ENCODE data around the gene MEAF6. TPM values are rescaled to one million over a fixed set of nuclear protein-coding genes. Genes with fewer than 3 reads are reported as not detected.

MEAF6 gene
- total RNA-seq, 1 donor from 2014 or later: 64.5 TPM

- DNase-seq (no peak), ATAC-seq (no peak)
- Histone ChIP-seq H3K9me3 (no peaks in the 10 kb centered on the region), H3K36me3 (peaks cover 40% of the 10 kb centered on the region), H3K4me1 (peaks cover 76% of the 10 kb centered on the region), H3K4me3 (peak overlapping the region; percentile 86), H3K27me3 (no peaks in the 10 kb centered on the region), H3K27ac (peak overlapping the region; percentile 91)
- intact Hi-C loops (cut with DNase I): no loop called here
- no peak for TF ChIP-seq CTCF (IDR thresholded peaks at IDR 0.05)
Observed at GRCh38 chr1:37477946-37478345, 36.6 kb downstream of the MEAF6 start.

GRCh38 chr1:37477198-37477931 is 37.2 kb downstream of the MEAF6 start:
- DNase-seq (peak; percentile 84), ATAC-seq (peak; percentile 2)
- Histone ChIP-seq H3K27ac (peak overlapping the region; percentile 91), H3K4me1 (peaks cover 80% of the 10 kb centered on the region), H3K36me3 (peaks cover 35% of the 10 kb centered on the region), H3K4me3 (peak overlapping the region; percentile 86), H3K27me3 (no peaks in the 10 kb centered on the region), H3K9me3 (no peaks in the 10 kb centered on the region)
- no peak for TF ChIP-seq CTCF (IDR thresholded peaks at IDR 0.05)
- intact Hi-C loops (cut with DNase I): no loop called here

GRCh38 chr1:37476460-37477197 is 37.9 kb downstream of the MEAF6 start:
- H3K9me3 ChIP-seq: no peaks in the 10 kb centered on the region
- peak overlapping the region; percentile 91 for H3K27ac ChIP-seq
- peak overlapping the region; percentile 86 for H3K4me3 ChIP-seq
- ATAC-seq: peak; percentile 0
- DNase-seq: peak; percentile 77
- no peak for TF ChIP-seq CTCF (IDR thresholded peaks at IDR 0.05)
- peaks cover 85% of the 10 kb centered on the region for H3K4me1 ChIP-seq
- no peaks in the 10 kb centered on the region for H3K27me3 ChIP-seq
- intact Hi-C loops (cut with DNase I): no loop called here
- peaks cover 27% of the 10 kb centered on the region for H3K36me3 ChIP-seq

GRCh38 chr1:37476087-37476452 is 38.5 kb downstream of the MEAF6 start:
- DNase-seq: no peak
- intact Hi-C loops (cut with DNase I): no loop called here

More at GRCh38 chr1:37476087-37476452, 38.5 kb downstream of the MEAF6 start:
- no peaks in the 10 kb centered on the region for H3K9me3 ChIP-seq
- H3K27ac ChIP-seq: peak overlapping the region; percentile 91
- no peak for TF ChIP-seq CTCF (IDR thresholded peaks at IDR 0.05)
- no peak for ATAC-seq
- peak overlapping the region; percentile 86 for H3K4me3 ChIP-seq
- peaks cover 22% of the 10 kb centered on the region for H3K36me3 ChIP-seq
- peaks cover 85% of the 10 kb centered on the region for H3K4me1 ChIP-seq
- no peaks in the 10 kb centered on the region for H3K27me3 ChIP-seq
